HG02798 (cell line): ENCODE results near the gene SNX27.
"Not testable (repeated sequence)": the region's sequence is repeated elsewhere in the genome, so short reads cannot be mapped to it uniquely, and the experiment has no call there.

ENCODE experiments used
- ATAC-seq: cut with Tn5 transposase; IDR thresholded peaks from one replicate; pipeline ENCODE4 v1.9.1; 2021; ENCODE audit warnings: mild to moderate bottlenecking; ENCODE audit not compliant: unreplicated experiment, poor library complexity

The SNX27 gene

DNA sequence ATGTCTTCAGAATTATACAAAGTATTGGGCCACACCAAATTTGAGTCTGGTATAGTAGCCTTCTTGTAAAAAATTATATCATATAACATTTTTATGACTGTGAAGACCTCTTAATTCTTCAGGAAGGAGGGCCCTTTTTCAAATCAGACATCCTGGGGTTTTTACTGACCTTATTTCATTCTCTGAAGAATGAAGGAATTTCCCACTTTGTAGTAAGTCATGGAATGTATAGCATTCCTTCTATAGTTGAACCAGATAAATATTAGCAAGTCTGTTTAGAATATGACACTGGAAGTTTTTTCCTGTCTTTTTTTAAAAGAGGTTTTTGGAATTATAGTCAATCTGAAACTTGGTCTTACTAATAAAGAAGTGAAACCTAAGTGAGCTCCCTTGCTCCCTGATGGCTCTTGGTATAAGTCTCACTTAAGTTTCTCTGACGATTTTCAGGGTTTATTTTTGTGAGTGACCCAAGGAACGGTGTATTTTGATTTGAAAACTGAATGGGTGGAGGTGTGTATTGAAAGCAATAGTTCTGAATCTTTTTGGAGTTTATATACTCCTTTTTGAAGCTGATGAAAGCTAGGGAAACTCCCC is 23.7 kb downstream of the SNX27 start:
- ATAC-seq = no peak

DNA sequence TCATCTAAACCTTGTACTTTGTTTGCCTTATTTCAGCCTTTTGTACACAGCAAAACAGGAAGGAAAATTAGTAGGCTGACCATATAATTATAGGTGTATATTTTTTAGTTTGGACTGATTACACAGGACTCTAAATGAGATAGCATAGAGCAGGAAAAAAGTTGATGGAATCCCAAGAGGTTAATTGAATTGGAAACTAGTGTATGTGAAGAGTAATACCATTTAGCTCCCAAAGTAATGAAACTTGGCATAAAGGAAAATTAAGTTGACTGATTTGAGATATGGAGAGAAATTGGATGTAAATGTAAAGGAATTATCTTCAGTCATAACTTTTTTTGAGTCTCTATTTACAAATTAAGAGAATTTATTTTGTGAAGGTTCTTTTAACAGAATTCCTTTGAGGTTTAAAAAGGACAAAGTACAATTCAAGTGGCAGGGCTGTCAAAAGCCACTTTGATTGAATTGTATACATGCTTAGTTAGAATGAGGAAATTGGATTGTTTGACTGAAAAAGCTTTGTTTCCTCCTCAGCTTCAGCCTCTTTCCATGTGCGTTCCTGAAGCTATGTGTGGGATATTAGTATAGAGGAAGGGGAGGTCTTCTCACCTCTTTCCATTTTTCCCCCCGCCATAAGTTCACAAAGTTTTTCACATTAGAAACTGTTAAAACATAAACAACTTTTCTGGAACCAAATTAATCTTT is 26.4 kb downstream of the SNX27 start:
- ATAC-seq = no peak

DNA sequence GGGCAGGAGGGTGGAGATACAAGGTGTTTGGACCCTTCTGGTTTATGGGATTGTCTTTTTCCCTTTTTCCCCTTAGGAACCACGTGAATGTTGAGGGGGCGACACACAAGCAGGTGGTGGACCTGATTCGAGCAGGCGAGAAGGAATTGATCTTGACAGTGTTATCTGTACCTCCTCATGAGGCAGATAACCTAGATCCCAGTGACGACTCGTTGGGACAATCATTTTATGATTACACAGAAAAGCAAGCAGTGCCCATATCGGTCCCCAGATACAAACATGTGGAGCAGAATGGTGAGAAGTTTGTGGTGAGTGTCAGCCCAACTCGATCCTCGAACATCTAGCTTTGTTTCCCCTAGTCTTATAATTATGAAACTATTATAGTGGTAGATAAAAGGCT is 27.0 kb downstream of the SNX27 start:
- no peak for ATAC-seq

DNA sequence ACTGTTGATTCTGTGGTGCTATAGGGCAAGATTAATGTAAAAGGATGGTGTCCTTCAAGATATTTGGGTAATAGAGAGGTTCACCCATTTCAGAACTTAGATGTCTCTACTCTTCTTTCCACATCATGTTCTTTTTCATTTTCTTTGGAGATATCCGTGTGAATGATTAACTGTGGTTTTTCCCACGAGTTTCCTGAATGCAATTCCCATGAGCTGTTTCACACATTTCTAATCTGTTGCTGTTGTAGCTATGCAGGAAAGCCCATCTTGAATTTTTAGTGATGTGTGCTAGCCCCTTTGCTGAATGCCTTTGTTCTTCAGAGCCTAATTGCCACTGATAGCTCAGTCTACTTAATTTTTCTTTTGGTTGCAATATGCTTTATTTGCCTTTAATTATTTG is 27.6 kb downstream of the SNX27 start:
- ATAC-seq = no peak

DNA sequence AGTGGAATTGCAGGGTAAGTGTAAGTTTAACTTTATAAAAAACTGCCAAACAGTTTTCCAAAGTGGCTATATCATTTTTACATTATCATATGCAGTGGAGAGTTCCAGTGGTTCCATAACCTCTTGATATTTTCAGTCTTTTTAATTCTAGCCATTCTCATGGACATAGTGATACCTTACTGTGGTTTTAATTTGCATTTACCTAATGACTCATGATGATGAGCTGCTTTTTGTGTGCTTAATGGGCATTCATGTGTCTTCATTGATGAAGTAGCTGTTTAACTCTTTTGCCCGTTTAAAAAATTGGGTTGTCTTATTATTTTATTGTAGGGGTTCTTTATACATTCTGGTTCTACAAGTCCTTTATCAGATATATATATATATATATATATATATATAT is 29.4 kb downstream of the SNX27 start:
- no peak for ATAC-seq

DNA sequence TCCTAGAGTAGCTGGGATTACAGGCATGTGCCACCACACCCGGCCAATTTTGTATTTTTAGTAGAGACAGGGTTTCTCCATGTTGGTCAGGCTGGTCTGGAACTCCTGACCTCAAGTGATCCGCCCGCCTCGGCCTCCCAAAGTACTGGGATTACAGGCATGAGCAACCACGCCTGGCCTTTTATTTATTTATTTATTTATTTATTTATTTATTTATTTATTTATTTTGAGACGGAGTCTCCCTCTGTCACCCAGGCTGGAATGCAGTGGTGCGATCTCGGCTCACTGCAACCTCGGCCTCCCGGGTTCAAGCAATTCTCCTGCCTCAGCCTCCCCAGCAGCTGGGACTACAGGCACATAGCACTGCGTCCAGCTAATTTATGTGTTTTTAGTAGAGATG is 31.2 kb downstream of the SNX27 start:
- not testable (repeated sequence) for ATAC-seq

DNA sequence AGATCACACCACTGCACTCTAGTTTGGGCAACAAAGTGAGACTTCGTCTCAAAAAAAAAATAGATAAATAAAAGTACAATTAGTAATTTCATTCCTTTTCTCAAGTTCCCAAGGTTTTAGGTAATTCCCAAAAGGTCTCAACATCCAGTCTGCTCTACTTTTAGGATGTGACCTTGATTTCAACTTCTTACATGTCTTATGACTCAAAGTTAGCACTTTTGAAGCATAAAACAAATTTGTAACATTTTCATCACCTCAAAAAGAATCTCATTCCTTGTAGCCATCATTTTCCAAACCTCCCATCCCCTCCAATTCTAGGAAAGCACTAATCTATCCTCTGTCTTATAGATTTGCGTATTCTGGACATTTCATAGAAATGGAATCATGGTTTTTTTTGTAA is 32.2 kb downstream of the SNX27 start:
- ATAC-seq = no peak

DNA sequence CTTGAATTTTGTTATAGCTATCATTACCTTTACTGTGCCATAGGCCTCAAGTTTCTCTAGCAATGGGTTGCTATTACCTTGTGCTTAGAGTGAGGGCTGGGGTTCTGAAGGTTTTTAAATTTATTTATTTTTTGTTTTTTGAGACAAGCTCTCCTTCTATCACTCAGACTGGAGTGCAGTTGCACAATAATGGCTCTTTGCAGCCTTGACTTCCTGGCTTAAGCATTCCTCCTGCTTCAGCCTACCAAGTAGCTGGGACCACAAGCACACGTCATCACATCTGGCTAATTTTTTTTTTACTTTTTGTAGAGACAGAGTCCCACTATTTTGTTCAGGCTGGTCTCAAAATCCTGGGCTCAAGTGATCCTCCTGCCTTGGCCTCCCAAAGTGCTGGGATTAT is 41.5 kb downstream of the SNX27 start:
- ATAC-seq = no peak

DNA sequence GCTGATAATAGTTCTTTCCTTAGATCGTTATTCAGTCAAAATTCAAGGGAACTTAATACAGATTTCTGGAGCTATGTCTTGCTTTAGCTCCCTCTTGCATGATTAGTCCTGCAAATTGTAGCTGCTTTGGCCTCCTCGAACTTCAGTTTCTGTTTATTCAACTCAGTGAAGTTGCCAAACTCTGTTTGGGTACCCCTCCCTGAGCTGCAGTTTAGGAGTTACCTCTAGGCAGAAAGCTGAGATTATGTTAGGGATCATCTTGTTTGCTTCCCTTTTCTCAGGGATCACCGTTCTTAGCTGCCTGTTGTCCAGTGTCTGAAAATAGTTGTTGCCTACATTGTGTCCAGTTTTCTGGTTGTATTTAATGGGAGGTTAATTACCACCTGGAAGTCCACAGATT is 43.5 kb downstream of the SNX27 start:
- ATAC-seq = no peak

DNA sequence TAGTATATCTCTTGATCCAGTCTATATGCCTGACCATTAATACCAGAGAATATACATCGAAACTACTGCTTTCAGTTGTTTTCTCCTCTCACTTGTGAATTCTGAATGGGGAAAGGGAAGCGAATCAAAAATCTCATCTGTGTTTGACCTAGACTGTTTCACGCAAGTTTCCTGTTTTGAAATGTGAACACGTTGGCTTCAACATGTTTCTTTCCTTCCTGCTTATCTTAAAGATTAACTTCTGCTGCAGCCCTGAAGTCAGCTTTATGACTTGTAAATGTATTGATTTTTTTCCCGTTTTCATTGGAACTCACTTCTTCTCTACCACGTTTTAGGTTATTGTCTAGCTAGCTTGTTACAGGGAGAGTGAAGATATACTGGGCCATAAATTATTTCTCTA is 49.9 kb downstream of the SNX27 start:
- ATAC-seq = no peak

DNA sequence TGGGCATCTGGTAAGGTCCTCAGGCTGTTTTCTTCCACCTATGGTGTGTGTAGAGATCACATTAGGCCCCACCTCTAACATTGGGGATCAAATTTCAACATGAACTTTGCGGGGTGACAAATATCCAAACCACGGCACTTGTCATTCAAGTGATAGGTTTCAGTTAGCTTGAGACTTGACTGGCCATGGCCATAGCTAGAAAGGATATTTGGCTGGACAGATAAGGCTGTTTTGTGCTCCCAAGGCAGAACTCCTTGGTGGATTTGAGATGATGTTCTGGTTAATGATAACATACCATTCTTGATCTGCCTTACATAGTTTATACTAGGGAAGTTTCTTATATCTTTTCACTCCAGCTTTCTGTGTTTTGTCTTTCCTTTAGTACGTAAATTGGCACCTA is 56.2 kb downstream of the SNX27 start:
- no peak for ATAC-seq

DNA sequence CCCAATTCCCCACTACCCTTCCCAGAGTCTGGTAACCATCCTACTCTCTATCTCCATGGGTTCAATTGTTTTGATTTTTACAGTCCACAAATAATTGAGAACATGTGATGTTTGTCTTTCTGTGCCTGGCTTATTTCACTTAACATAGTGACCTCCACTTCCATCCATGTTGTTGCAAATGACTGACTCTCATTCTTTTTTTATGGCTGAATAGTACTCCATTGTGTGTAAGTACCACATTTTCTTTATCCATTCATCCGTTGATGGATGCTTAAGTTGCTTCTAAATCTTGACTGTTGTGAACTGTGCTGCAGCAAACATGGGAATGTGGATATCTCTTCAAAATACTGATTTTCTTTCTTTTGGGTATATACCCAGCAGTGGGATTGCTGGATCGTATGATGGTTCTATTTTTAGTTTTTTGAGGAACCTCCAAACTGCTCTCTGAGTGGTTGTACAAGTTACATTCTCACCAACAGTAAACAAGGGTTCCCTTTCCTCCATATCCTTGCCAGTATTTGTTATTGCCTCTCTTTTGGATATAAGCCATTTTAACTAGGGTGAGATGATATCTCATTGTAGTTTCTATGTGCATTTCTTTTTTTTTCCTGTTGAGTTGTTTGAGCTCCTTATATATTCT is 58.3 kb downstream of the SNX27 start:
- not testable (repeated sequence) for ATAC-seq

DNA sequence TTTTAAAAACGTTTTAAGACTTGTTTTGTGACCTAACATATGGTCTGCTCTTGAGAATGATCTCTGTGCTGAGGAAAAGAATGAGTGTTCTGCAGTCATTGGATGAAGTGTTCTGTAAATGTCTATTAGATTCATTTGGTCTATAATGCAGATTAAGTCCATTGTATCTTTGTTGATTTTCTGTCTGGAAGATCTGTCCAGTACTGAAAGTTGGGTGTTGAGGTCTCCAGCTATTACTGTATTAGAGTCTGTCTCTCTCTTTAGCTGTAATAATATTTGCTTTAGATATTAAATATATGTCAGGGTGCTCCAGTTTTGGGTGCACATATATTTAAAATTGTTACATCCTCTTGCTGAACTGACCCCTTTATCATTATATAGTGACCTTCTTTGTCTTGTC is 61.6 kb downstream of the SNX27 start:
- no peak for ATAC-seq

DNA sequence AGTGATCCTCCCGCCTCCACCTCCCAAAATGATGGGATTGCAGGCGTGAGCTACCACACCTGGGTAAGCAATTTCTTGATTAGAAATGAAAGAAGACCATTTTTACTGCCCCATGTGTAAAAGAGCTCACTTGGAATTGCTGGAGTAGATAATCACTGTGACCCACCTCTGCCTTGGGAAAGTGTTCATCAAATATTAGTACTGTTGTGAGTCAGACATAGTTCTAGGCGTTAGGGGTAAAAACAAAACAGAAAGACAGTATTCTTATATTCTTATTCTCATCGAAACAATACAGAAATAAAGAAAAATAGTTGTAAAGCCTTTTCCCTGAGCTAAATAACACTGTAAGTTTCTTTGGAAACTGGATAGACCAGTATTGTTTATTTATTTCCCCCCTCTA is 68.5 kb downstream of the SNX27 start:
- ATAC-seq = no peak

DNA sequence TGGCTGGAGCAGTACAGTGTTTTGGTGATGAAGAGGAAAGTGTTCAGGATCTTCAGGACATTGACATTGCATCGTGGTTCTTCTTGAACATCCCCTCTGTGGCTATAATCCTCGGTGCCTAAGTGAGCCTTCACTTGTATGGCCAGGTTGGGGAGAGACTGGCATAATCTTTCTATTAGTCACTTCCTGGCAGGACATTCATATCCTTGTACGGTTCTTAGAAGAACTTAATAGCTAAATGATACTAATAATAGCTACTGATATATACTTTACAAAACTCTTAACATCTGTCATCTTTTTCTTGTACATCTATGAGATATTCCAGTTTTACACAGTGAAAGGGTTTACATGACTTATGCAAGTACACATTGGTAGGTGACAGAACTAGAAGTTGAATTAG is 69.0 kb downstream of the SNX27 start:
- ATAC-seq = no peak

DNA sequence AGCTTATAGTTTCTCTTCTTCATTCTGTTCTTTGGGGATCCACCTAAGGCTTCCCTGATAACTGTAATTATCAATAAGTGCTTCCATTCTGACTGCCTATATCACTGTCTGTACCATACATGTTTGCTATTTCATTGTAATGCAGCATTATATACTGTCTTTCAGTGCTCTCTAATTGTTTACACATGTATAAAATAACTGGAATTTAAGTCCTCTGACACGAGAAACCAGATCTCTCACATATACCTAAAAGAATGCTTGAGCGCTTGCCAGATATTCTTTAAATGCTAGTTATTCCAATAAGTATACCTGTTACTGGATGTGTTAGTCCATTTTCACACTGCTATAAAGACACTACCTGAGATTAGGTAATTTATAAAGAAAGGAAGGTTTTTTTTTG is 70.1 kb downstream of the SNX27 start:
- no peak for ATAC-seq

DNA sequence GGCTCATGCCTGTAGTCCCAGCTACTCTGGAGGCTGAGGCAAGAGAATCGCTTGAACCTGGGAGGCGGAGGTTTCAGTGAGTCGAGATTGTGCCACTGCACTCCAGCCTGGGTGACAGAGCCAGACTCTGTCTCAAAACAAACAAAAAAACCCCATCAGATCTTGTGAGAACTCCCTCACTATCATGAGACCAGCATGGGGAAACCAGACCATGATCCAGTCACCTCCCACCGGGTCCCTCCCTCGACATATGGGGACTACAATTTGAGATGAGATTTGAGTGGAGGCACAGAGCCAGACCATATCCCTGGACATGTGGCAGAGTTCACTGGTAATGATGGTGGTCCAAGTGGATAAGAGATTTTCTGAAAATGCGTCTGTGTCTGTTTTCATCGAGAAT is 71.1 kb downstream of the SNX27 start:
- not testable (repeated sequence) for ATAC-seq

DNA sequence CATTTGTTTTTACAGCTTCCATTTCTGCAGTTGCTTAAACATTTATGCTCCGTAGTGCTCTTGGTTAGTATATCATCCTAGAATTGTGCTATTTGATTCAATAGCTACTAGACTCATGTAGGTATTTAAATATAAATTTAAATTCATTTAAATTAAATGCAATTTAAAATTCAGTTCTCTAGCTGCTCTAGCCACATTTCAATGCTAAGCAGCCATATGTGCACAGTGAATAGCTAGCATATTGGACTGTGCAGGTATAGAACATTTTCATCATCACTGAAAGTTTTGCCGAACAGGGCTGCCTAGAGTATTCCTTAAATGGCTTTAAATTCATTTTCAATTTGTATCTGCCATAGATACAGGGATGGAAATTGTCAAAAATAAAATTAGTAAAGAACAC is 72.3 kb downstream of the SNX27 start:
- ATAC-seq = no peak

DNA sequence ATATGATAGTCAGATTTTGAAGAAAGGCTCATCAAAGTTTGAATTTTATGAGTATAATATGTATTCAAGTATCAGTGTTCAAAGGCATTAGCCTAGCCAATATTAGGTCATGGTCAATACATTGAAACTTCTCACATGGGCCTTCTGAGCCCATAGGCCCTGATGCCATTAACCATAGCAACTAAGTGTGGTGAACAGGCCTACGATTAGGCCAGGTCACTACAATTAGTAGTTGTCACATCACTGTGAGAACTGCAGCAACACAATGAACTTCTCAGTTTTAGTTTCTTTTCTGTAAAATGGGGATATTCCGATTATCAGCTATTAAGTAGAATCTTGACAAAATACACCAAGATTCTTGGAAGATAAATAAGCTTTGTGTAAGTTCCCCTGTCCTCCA is 74.7 kb downstream of the SNX27 start:
- ATAC-seq = no peak

DNA sequence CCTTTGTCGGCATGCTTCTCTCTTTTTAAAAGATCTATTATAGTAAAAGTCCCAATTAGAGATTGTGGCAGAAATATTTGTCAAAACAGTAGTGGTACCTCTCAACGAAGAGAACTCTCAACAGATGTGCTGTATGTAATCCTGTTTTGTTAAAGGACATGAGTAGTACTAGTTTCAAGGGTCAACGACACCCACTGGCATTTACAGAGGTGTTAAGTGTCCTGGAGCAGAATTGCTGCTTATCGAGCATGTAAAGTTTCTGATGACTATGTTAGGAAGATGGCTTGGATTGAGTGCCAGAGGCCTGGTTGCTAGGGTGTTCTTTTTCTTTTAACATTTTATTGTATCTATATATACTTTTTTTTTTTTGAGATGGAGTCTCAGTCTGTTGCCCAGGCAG is 77.6 kb downstream of the SNX27 start:
- no peak for ATAC-seq

DNA sequence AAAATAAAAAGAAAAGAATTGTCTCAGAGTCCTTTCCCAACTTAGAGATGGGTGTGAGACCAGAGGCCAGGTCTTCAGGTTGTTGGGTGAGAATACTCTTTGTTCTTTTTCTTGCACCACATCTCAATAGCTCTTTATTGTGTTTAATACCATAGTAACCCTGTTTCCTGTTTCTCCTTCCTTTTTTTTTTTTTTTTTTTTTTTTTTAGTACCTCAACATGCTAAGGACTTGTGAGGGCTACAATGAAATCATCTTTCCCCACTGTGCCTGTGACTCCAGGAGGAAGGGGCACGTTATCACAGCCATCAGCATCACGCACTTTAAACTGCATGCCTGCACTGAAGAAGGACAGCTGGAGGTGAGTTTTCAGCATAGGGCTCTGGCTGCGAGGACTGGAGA is 80.4 kb downstream of the SNX27 start:
- no peak for ATAC-seq

DNA sequence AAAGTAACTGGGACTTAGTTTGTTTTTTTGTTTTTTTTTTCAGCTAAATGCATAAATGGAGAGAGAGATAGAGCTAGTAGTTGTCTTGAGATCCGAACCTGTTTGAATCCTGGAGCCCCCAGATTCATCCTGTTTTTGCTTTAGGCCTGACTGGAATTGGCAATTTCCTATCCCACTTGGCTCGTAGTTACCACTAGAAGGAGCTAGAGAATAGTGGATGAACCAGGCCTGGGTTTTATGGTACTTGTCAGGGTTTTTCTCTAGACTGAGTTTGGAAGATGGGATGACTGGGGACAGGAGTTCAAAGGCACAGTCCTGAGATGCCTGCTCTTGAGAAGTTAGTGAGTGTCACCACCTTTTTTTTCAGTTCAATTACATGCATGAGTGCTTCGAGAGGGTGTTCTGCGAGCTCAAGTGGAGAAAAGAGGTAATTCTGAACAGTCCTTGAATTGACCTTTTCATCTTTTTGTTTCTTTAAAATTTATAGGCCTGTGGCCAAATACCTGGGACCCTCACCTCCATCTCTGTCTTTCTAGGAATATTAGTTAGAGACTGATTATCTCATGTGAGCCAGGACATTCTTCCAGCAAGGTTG is 81.3 kb downstream of the SNX27 start:
- no peak for ATAC-seq
